Neural progenitor cell (in vitro differentiated cells): ENCODE results near the gene CCSER1. TPM values are rescaled to one million over a fixed set of nuclear protein-coding genes. Genes with fewer than 3 reads are reported as not detected.

ENCODE experiments used
- DNase-seq: peaks from one replicate; pipeline ENCODE4 v3.0.0-alpha.2; 2016; ENCODE audit warnings: low spot score
- H2AFZ ChIP-seq: fragments of 200-600 bp; sonication (generic); replicated peaks from 2 replicates; pipeline ENCODE4 v1.6.1; 2016; ENCODE audit warnings: antibody characterized with exemption
- H3F3A ChIP-seq: fragments of 200-600 bp; sonication (generic); 2 replicates; pipeline ENCODE4 v1.6.1; 2016; ENCODE audit warnings: antibody characterized with exemption, low read depth
- H3K27ac ChIP-seq: fragments of 200-600 bp; sonication (generic); 2 replicates; pipeline ENCODE4 v1.5.1; 2016; ENCODE audit warnings: mild to moderate bottlenecking
- H3K27me3 ChIP-seq: fragments of 200-600 bp; sonication (generic); 2 replicates; pipeline ENCODE4 v1.6.1; 2016; ENCODE audit warnings: mild to moderate bottlenecking, moderate library complexity
- H3K36me3 ChIP-seq: fragments of 200-600 bp; sonication (generic); 2 replicates; pipeline ENCODE4 v1.5.1; 2016
- H3K4me1 ChIP-seq: fragments of 200-600 bp; sonication (generic); 2 replicates; pipeline ENCODE4 v1.6.1; 2016; ENCODE audit warnings: mixed run types
- H3K4me2 ChIP-seq: fragments of 200-600 bp; sonication (generic); 2 replicates; pipeline ENCODE4 v1.6.1; 2016
- H3K4me3 ChIP-seq: fragments of 200-600 bp; sonication (generic); 2 replicates; pipeline ENCODE4 v1.5.1; 2016
- H3K79me2 ChIP-seq: fragments of 200-600 bp; sonication (generic); 2 replicates; pipeline ENCODE4 v1.6.1; 2016; ENCODE audit warnings: low read depth
- H3K9ac ChIP-seq: fragments of 200-600 bp; sonication (generic); 2 replicates; pipeline ENCODE4 v1.6.1; 2016
- H3K9me3 ChIP-seq: fragments of 200-600 bp; sonication (generic); 2 replicates; pipeline ENCODE4 v1.5.1; 2016; ENCODE audit warnings: low read depth
- H4K20me1 ChIP-seq: fragments of 200-600 bp; sonication (generic); 2 replicates; pipeline ENCODE4 v1.6.1; 2016; ENCODE audit warnings: low read depth
- H3K27ac Mint-ChIP-seq: 3 replicates; pipeline ENCODE4 v1.8.0; 2021; ENCODE audit warnings: mixed read lengths
- H3K27me3 Mint-ChIP-seq: 2 replicates; pipeline ENCODE4 v1.8.0; 2022; ENCODE audit warnings: low read depth, mild to moderate bottlenecking, inconsistent platforms, moderate library complexity, mixed read lengths; ENCODE audit not compliant: insufficient read depth
- H3K36me3 Mint-ChIP-seq: 3 replicates; pipeline ENCODE4 v1.8.0; 2021; ENCODE audit warnings: mixed read lengths
- H3K4me1 Mint-ChIP-seq: 3 replicates; pipeline ENCODE4 v1.8.0; 2021; ENCODE audit warnings: mixed read lengths
- H3K4me3 Mint-ChIP-seq: 3 replicates; pipeline ENCODE4 v1.8.0; 2021; ENCODE audit warnings: mild to moderate bottlenecking, moderate library complexity, mixed read lengths
- H3K9me3 Mint-ChIP-seq: 3 replicates; pipeline ENCODE4 v1.8.0; 2020; ENCODE audit warnings: mixed read lengths
- CTCF ChIP-seq: fragments of 200-600 bp; sonication (generic); IDR thresholded peaks from 2 replicates; pipeline ENCODE4 v1.5.1; 2017; ENCODE audit warnings: antibody characterized with exemption, mild to moderate bottlenecking
- EZH2 ChIP-seq: fragments of 200-600 bp; sonication (generic); IDR thresholded peaks from 2 replicates; pipeline ENCODE4 v1.6.1; 2017; ENCODE audit warnings: antibody characterized with exemption, mild to moderate bottlenecking, moderate library complexity
- EZH2phosphoT487 ChIP-seq: fragments of 200-600 bp; sonication (generic); IDR thresholded peaks from 2 replicates; pipeline ENCODE4 v1.6.1; 2017; ENCODE audit warnings: antibody characterized with exemption
- total RNA-seq: library from RNA; depleted of rRNA; stranded (reverse); fragments of >200 nt; gene quantifications from 2 replicates; pipeline ENCODE4 v1.2.3, GENCODE V29; 2015; ENCODE audit warnings: low replicate concordance

Gene CCSER1
- total RNA-seq, 1 donor from 2014 or later, result 0.77 TPM

GRCh38 chr4:90438522-90438921 is 311.3 kb downstream of the CCSER1 start:
- Mint-ChIP-seq H3K9me3 (no peaks in the 10 kb centered on the region), H3K4me1 (peaks cover 2% of the 10 kb centered on the region), H3K27ac (no peak overlapping the region), H3K4me3 (no peak overlapping the region), H3K27me3 (no peaks in the 10 kb centered on the region), H3K36me3 (no peaks in the 10 kb centered on the region)
- Histone ChIP-seq H4K20me1 (no peaks in the 10 kb centered on the region), H3K4me3 (no peak overlapping the region), H3K79me2 (no peaks in the 10 kb centered on the region), H3K4me1 (peaks cover 14% of the 10 kb centered on the region), H3F3A (no peaks in the 10 kb centered on the region), H3K9me3 (no peaks in the 10 kb centered on the region), H3K27me3 (no peaks in the 10 kb centered on the region), H3K4me2 (no peak overlapping the region), H3K9ac (no peak overlapping the region), H3K36me3 (no peaks in the 10 kb centered on the region), H2AFZ (no peak overlapping the region), H3K27ac (no peak overlapping the region)
- no peak for TF ChIP-seq CTCF
- TF ChIP-seq EZH2, result no peak
- no peak for TF ChIP-seq EZH2phosphoT487
- DNase-seq, result no peak

GRCh38 chr4:90441770-90442169 is 314.6 kb downstream of the CCSER1 start:
- H3K27me3 Mint-ChIP-seq, result no peaks in the 10 kb centered on the region

GRCh38 chr4:90442619-90443018 is 315.4 kb downstream of the CCSER1 start:
- no peak for TF ChIP-seq CTCF
- no peak for TF ChIP-seq EZH2
- TF ChIP-seq EZH2phosphoT487, result no peak
- no peaks in the 10 kb centered on the region for H3K27me3 Mint-ChIP-seq
- H3K4me3 ChIP-seq, result no peak overlapping the region
- no peaks in the 10 kb centered on the region for H3K36me3 ChIP-seq
- DNase-seq, result no peak
- no peak overlapping the region for H3K9ac ChIP-seq
- peaks cover 2% of the 10 kb centered on the region for H3K4me1 Mint-ChIP-seq
- H3F3A ChIP-seq, result no peaks in the 10 kb centered on the region
- no peaks in the 10 kb centered on the region for H3K27me3 ChIP-seq
- H2AFZ ChIP-seq, result no peak overlapping the region
- H3K9me3 ChIP-seq, result no peaks in the 10 kb centered on the region
- no peaks in the 10 kb centered on the region for H3K36me3 Mint-ChIP-seq
- no peaks in the 10 kb centered on the region for H3K79me2 ChIP-seq
- no peak overlapping the region for H3K27ac ChIP-seq
- no peaks in the 10 kb centered on the region for H4K20me1 ChIP-seq
- no peak overlapping the region for H3K4me2 ChIP-seq
- no peaks in the 10 kb centered on the region for H3K9me3 Mint-ChIP-seq
- H3K4me3 Mint-ChIP-seq, result no peak overlapping the region
- no peak overlapping the region for H3K27ac Mint-ChIP-seq
- peaks cover 14% of the 10 kb centered on the region for H3K4me1 ChIP-seq

More at GRCh38 chr4:90441770-90442169, 314.6 kb downstream of the CCSER1 start:
- no peak overlapping the region for H3K4me3 ChIP-seq
- peaks cover 2% of the 10 kb centered on the region for H3K4me1 Mint-ChIP-seq
- no peaks in the 10 kb centered on the region for H4K20me1 ChIP-seq
- no peaks in the 10 kb centered on the region for H3K9me3 Mint-ChIP-seq
- TF ChIP-seq EZH2phosphoT487, result no peak
- no peak for TF ChIP-seq CTCF
- no peak for TF ChIP-seq EZH2
- H3K27ac Mint-ChIP-seq, result no peak overlapping the region
- H2AFZ ChIP-seq, result no peak overlapping the region
- H3K4me1 ChIP-seq, result peaks cover 14% of the 10 kb centered on the region
- no peak overlapping the region for H3K4me3 Mint-ChIP-seq
- no peak overlapping the region for H3K9ac ChIP-seq
- no peaks in the 10 kb centered on the region for H3K27me3 ChIP-seq
- no peaks in the 10 kb centered on the region for H3K36me3 Mint-ChIP-seq
- DNase-seq, result no peak
- H3K4me2 ChIP-seq, result no peak overlapping the region
- H3K79me2 ChIP-seq, result no peaks in the 10 kb centered on the region
- no peaks in the 10 kb centered on the region for H3F3A ChIP-seq
- no peaks in the 10 kb centered on the region for H3K9me3 ChIP-seq
- no peak overlapping the region for H3K27ac ChIP-seq
- no peaks in the 10 kb centered on the region for H3K36me3 ChIP-seq
